GM23338 (cell line): Measurements from ENCODE around the gene MYF5.

Source experiments
- CREB1 ChIP-seq: fragments of 250-450 bp; sonication (Bioruptor Pico); IDR thresholded peaks from 2 replicates; pipeline ENCODE4 v1.5.0; 2020; ENCODE audit warnings: low read depth, mild to moderate bottlenecking, moderate library complexity
- CTCF ChIP-seq, 2 experiments: fragments of 200-600 bp in 1 of 2; sonication (generic) in 1 of 2; conservative IDR thresholded peaks; 2 replicates each; pipeline versions ENCODE4 v1.5.1 to v1.6.1; 2016 to 2017; ENCODE audit warnings: antibody characterized with exemption in 2 of 2, low read depth in 2 of 2, mild to moderate bottlenecking in 2 of 2, moderate library complexity in 1 of 2
- ETS1 ChIP-seq: IDR thresholded peaks from 2 replicates; pipeline ENCODE4 v1.6.1; 2016; ENCODE audit warnings: antibody characterized with exemption
- EZH2 ChIP-seq: fragments of 200-600 bp; sonication (generic); IDR thresholded peaks from one replicate; pipeline ENCODE4 v1.8.0; 2017; ENCODE audit warnings: antibody characterized with exemption, mild to moderate bottlenecking, low read depth; ENCODE audit not compliant: unreplicated experiment
- EZH2phosphoT487 ChIP-seq: fragments of 200-600 bp; sonication (generic); IDR thresholded peaks from one replicate; pipeline ENCODE4 v1.8.1; 2018; ENCODE audit warnings: antibody characterized with exemption; ENCODE audit not compliant: unreplicated experiment
- JUNB ChIP-seq: IDR thresholded peaks from one replicate; pipeline ENCODE4 v1.6.1; 2016; ENCODE audit warnings: antibody characterized with exemption; ENCODE audit not compliant: unreplicated experiment
- NANOG ChIP-seq: IDR thresholded peaks from 2 replicates; pipeline ENCODE4 v1.6.1; 2016; ENCODE audit warnings: antibody characterized with exemption, borderline replicate concordance
- POLR2AphosphoS5 ChIP-seq: IDR thresholded peaks from 2 replicates; pipeline ENCODE4 v1.6.1; 2016; ENCODE audit warnings: antibody characterized with exemption, low read depth
- REST ChIP-seq: IDR thresholded peaks from one replicate; pipeline ENCODE4 v1.6.1; 2018; ENCODE audit warnings: antibody characterized with exemption; ENCODE audit not compliant: unreplicated experiment
- STAT1 ChIP-seq: IDR thresholded peaks from one replicate; pipeline ENCODE4 v1.6.1; 2016; ENCODE audit warnings: antibody characterized with exemption; ENCODE audit not compliant: unreplicated experiment
- ZNF114 ChIP-seq: fragments of 250-450 bp; sonication (Bioruptor Pico); IDR thresholded peaks from 2 replicates; pipeline ENCODE4 v1.5.0; 2020; ENCODE audit warnings: mild to moderate bottlenecking, moderate library complexity

GRCh38 chr12:80716696-80717469 is at the start of gene MYF5:
- TF ChIP-seq POLR2AphosphoS5 (no peak), REST (no peak), CTCF (conservative IDR thresholded peaks at IDR 0.05; ENCODE audit: low read depth in 2 of 2) (no peak), EZH2 (no peak), ZNF114 (CRISPR knock-in tag) (no peak), JUNB (no peak), EZH2phosphoT487 (no peak), CREB1 (CRISPR knock-in tag) (no peak), STAT1 (no peak), NANOG (no peak), ETS1 (no peak)
